HG03558 (cell line): Measurements from ENCODE around the gene DIAPH2.

Source experiments
- ATAC-seq: cut with Tn5 transposase; IDR thresholded peaks from one replicate; pipeline ENCODE4 v1.9.1; 2021; ENCODE audit warnings: moderate number of reproducible peaks; ENCODE audit not compliant: unreplicated experiment; ENCODE audit errors: extremely low read depth

Gene DIAPH2

DNA sequence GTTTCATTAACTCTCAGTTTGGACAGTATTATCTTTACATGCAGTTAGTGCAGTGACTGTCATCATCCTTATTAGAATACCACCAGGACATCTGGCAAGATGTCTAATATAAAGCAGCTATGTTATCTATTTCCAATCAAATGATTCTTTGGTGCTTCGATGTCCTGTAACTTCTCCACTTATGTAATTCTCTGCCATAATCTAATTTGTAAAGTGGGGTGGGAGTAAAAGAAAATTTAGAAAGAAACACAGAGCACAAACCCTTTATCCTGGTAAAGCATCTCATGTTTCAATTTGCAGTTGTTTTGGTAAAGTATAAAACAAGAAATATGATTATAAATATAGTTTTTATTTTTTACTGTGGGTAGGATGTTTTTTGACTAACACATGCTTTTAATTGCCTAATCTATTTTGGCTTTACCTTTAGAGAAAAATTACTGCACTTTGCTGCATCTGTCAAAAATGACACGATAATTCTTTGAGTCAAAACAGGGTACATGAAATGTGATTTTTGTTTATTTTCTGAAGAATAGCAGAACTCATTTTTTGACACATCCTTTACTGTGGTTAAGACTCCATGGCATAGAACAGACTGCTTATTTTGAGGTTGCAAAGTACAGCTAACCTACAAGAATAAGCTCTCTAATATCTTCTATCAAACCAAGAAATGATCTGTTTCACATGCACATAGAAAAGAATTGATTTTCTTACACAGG lies 581.9 kb downstream of the DIAPH2 start:
- no peak for ATAC-seq

DNA sequence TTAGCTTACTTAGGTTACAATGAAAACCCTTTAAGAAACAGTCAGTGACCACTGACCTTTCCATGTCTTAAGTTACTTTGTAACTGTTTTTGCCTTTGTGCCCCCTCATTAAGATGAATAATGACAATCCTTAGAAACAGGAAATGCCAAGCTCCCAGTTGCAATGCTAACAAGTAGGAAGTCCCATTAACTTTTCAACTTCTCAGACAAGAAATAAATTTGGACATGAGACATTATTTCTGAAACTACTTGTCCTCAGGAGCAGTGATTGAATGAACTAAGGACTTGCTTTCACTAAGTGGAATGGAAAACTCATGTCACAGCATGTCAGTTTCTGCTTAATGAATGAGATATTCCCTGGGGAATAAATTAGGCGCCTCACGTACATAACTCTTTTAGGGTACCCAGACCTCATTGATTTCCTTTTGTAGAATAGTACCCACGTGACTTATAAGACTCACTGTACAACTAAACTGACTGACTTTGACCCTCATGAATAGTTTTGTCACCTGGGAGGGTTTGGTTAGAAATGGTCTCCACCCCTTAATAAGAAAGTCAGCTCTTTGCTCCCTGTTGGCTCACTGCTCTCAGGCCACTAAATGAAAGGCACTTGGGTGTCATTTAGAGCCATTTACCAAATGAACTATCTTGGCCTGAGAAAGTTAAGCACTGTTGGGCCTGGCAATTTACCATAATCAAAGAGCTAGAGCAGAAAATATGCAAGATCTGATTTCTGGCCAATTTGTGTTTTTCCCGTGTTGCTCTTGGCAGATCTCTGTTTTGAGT lies 582.9 kb downstream of the DIAPH2 start:
- no peak for ATAC-seq

GRCh38 chrX:97268182-97268680 lies 583.6 kb downstream of the DIAPH2 start:
- no peak for ATAC-seq

- ATAC-seq: no peak
Observed at GRCh38 chrX:97284531-97284930, 599.9 kb downstream of the DIAPH2 start.

- ATAC-seq: no peak
Observed at GRCh38 chrX:97290199-97290598, 605.6 kb downstream of the DIAPH2 start.

DNA sequence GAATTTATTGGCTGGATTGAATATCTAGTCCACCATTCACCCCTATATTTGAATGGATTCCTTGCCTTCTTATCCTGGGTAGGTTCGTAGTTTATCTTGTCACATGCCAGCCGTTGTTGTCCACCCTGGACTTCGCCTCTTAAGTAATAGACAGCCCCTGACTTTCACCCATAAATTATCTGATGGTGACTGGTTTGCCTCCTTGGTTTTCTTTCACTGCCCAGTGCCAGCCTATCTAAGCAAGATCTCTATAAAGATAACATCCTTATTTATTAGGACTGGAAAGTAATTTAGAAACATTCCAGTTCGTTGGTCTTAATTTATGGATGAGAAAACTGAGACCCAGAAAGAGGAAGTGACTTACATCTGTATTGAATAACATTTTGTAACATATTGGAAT lies 609.4 kb downstream of the DIAPH2 start:
- ATAC-seq: no peak

GRCh38 chrX:97295954-97296353 lies 611.3 kb downstream of the DIAPH2 start:
- ATAC-seq: no peak

DNA sequence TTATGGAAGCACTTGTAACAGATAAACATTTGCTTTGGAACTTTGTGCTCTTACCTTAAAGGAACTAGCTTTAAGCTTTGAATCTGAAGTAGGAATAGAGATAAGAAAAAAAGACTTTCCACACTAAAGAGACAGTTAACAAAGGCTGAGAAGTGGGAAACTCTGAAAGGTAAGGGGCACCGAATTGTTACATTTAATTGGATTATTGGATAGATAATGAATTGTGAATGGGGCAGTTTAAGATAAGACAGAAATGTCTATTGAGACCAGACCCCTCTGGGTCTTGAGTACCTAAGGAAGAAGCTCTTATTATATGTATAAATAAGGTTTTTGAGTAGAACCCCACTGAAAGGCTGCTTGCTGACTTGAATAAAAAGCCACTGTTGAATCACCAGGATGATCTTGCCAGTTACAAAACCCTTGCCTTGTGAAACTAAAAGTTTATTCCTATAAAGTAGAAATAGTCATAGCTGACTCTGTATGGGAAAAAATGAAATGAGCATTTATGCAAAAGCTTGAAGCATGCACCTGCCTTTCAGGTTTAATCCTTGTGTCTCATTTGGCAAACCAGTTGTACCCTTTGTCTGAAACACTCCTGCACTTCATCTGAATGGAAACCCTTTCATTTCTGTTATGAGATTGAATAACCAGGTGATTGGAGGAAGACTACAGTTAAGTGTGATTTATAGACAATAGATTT lies 622.3 kb downstream of the DIAPH2 start:
- ATAC-seq: no peak

DNA sequence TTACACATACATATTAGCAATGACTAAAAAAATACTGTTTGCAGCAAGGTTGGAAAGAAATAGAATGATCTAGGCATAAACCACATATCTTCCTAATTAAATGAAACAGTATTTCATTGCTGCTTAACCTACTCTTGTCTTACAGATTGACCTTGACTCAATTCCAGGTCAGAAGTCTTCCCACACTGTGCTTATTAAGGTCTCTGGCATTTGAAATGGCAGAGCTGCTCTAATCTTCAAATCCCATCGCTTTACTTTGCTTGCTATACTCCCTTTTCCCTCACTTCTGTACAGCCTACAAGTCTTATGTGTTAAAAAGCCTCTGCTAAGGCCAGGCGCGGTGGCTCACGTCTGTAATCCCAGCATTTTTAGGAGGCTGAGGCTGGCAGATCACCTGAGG lies 623.5 kb downstream of the DIAPH2 start:
- no peak for ATAC-seq

DNA sequence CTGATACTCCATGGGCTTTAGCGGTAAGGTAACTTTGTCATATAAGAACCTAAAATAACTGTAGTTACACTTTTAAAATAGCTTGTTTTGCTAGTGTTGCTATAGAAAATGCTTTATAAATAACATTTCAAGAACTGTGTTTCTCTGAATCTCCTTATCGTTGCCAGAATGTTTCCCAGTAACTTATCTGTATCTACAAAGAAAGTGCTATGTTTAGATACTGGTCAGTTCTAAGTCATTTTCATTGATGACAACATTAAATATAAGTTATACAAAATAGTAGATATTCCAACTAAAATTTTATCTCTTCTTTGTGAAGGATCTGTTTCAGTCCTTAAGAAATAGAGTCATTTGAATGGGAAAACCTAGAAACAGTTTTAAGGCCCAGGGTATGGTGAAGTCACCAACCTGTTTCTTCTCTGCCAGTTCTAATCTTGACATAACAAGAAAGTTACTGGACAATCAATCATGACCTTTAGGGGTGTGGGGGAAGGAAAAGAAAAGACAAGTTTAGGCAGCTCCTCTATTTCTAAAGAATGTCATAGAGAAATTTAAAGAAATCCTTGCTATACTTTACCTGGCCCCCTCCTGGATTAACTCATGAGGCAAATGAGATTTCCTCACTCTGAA lies 625.0 kb downstream of the DIAPH2 start:
- no peak for ATAC-seq

DNA sequence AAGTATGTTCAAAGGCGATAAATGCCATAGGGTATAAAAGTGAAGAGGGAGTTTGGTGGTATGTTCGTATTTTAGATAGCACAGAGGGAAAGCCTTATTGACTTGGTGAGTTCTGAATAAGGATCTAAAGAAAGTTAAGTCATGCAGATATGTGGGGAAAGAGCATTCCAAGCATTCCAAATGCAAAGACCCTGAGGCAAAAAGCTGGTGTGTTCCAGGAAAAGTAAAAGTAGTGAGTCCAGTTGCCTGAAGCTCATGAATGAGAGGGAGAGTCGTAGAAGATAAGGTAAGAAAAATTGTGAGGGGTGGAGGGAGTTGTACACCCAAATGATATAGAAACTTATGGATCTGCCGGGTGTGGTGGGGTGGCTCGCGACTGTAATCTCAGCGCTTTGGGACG lies 625.7 kb downstream of the DIAPH2 start:
- no peak for ATAC-seq

DNA sequence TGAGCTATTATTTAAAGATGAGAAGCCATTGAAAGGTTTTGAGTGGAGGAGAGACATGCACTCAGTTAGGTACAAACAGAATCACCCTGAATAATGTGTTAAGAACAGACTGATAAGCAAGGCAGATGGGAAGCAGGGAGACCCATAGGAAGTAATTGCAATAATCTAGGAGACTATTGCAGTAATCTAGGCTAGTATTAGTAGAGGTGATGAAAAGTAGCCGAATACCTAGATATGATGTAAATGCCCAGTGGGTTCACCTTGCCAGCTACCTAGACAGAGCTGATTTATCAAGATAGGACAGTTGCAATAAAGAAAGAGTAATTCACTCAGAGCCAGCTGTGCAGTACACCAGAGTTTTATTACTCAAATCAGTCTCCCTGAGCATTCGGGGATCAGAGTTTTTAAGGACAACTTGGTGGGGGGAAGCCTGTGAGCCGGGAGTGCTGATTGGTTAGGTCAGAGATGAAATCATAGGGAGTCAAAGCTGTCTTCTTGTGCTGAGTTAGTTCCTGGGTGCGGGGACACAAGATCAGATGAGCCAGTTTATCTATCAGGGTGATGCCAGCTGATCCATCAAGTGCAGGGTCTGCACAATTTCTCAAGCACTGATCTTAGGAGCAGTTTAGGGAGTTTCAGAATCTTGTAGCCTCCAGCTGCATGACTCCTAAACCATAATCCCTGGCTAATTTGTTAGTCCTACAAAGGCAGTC lies 626.6 kb downstream of the DIAPH2 start:
- ATAC-seq: no peak

GRCh38 chrX:97314345-97314744 lies 629.7 kb downstream of the DIAPH2 start:
- no peak for ATAC-seq

- ATAC-seq: no peak
Observed at GRCh38 chrX:97315939-97316338, 631.3 kb downstream of the DIAPH2 start.

DNA sequence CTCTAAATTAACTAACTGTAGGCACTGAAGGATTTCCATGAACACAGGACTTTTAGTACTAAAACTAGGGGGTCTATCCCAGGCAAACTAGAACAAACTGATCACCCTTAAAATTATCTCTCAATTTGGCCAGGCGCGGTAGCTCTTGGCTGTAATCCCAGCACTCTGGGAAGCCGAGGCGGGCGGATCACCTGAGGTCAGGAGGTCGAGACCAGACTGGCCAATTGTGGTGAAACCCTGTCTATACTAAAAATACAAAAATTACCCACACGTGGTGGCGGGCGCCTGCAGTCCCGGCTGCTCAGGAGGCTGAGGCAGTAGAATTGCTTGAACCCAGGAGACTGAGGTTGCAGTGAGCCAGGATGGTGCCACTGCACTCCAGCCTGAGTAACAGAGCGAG lies 635.7 kb downstream of the DIAPH2 start:
- no peak for ATAC-seq

GRCh38 chrX:97322401-97322800 lies 637.8 kb downstream of the DIAPH2 start:
- no peak for ATAC-seq

DNA sequence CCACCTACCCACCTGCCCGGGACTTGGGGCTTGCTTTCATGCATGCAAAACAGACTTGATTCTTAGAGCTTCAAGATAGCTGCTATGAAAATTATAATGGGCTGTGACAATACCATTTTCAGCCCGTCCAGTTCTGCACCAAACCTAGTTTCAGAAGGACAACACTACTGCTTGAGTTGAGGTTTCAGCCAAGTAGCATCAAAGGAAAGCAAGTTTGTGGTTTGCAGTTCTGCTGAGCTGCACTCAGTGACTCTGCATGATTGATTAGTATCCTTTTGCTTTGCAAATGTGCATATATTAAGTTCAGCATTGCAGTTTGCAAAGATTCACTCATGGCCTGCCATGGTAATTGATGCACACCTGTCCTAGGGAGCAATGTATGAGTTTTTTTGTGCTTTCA lies 641.8 kb downstream of the DIAPH2 start:
- ATAC-seq: peak; percentile 90

DNA sequence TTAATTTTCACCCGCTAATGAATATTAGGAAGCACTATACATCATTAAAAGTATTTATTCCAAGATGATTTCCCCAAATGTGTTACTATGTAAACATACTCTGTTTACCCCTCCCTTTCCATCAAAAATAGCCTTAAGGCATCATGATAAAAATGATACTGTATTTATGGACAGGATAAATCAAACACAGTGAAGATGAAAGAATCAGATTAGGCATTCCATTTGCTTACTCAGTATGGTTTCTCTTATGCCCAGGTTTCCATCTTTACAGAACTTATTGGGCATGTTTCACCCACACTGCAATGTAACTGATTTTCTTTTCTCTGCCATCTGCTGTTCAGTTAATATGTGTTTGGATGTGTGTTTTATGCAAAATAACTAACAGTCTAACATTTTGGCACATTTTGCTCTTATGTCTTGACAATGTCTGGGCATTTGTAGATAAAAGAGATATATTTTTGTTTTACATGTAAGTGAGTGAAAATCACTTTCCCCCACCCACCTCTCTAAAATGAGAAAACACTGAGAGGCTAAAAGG lies 644.3 kb downstream of the DIAPH2 start:
- no peak for ATAC-seq

GRCh38 chrX:97330151-97330550 lies 645.5 kb downstream of the DIAPH2 start:
- peak; percentile 26 for ATAC-seq

GRCh38 chrX:97332963-97333362 lies 648.3 kb downstream of the DIAPH2 start:
- no peak for ATAC-seq
